ENCODE data around the gene TMEM63C. TPM values are rescaled to one million over a fixed set of nuclear protein-coding genes. Genes with fewer than 3 reads are reported as not detected.

The TMEM63C gene
- total and polyA plus RNA-seq, 2 donors (not counting 3 experiments of a cell fraction or from before 2014, with no cell fraction given), result not detected

DNA sequence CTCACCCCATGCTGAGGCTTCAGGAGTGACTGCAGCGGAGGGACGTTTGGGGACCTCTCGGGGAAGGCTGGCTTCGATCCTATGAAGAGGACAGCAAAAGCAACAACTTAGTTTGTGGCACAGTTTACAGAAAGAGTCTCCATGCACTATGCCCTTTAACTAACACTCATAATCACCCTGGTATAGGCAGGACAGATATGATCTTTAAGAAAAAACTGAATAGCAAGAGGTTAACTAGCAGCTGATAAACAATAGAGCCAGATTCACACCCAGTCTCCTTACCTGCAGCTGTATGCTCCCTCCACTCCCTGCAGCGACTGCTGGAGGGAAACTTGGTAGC lies 27.4 kb downstream of the TMEM63C start:
- Histone ChIP-seq H3K9ac (replicated peaks; ENCODE audit: extremely low read depth, insufficient read depth, low read length) (no peak overlapping the region), H3K27ac (ENCODE audit: insufficient read depth, low read depth, low read length) (no peak overlapping the region), H4K20me1 (replicated peaks; ENCODE audit: control insufficient read depth, extremely low read depth, insufficient read depth, low read length) (no peaks in the 10 kb centered on the region), H3K4me1 (ENCODE audit: control insufficient read depth, extremely low read depth, insufficient read depth, low read length) (no peaks in the 10 kb centered on the region), H3K36me3 (ENCODE audit: control insufficient read depth in 2 of 2, extremely low read depth in 1 of 2, insufficient read depth in 2 of 2, low read length in 2 of 2) (no peaks in the 10 kb centered on the region), H3K4me2 (ENCODE audit: insufficient read depth, low read length) (no peak overlapping the region), H3K9me1 (replicated peaks; ENCODE audit: control insufficient read depth, extremely low read depth, insufficient read depth, low read length) (no peaks in the 10 kb centered on the region), H2AFZ (ENCODE audit: low read depth, low read length) (no peak overlapping the region), H3K79me2 (ENCODE audit: control insufficient read depth, insufficient read depth, low read length) (no peaks in the 10 kb centered on the region), H3K27me3 (ENCODE audit: control insufficient read depth in 2 of 2, insufficient read depth in 2 of 2, low read length in 2 of 2) (no peaks in the 10 kb centered on the region), H3K4me3 (replicated peaks in 1 of 3; ENCODE audit: insufficient read depth in 1 of 3, low read depth in 1 of 3, low read length in 3 of 3) (no peak overlapping the region), H3K9me3 (replicated peaks; ENCODE audit: control insufficient read depth, insufficient read depth, low read length) (no peaks in the 10 kb centered on the region)
- dilution Hi-C loops (cut with MboI; ENCODE audit: extremely low pct_ligation_motif_present, low sequenced_read_pairs), result no loop called here
- DNase-seq (ENCODE audit: low read depth, low spot score) (no peak), FAIRE-seq (no peak)
- intact Hi-C loops (cut with micrococcal nuclease), result loop anchor here (2.0 kb wide), 2 partner anchors 68 to 76 kb away; partner anchors contain the start of gene ZDHHC22
- TF ChIP-seq, protein P1, sequence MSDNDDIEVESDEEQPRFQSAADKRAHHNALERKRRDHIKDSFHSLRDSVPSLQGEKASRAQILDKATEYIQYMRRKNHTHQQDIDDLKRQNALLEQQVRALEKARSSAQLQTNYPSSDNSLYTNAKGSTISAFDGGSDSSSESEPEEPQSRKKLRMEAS (IDR thresholded peaks at IDR 0.05; ENCODE audit: insufficient read depth, insufficient read length), result no peak
- TF ChIP-seq FOS (IDR thresholded peaks at IDR 0.05; ENCODE audit: borderline replicate concordance, insufficient read depth, low read length) (no peak), EZH2 (IDR thresholded peaks at IDR 0.05; ENCODE audit: borderline replicate concordance, low read depth, low read length, severe bottlenecking) (no peak), MYC (IDR thresholded peaks at IDR 0.05; ENCODE audit: low read depth, low read length) (no peak), JUN (IDR thresholded peaks at IDR 0.05; ENCODE audit: borderline replicate concordance, insufficient read depth, insufficient read length, low read depth) (no peak), POLR2AphosphoS5 (IDR thresholded peaks at IDR 0.05; ENCODE audit: insufficient read depth, low read depth, low read length) (no peak)
- ChIA-PET POLR2A (no interaction called here), CTCF (interaction anchor here (0.6 kb wide), 1 partner anchor 107 kb away, joined by 3 read pairs; no protein-coding TSS in a partner anchor)
- no TSS peak for BruUV-seq (replicated peaks)

DNA sequence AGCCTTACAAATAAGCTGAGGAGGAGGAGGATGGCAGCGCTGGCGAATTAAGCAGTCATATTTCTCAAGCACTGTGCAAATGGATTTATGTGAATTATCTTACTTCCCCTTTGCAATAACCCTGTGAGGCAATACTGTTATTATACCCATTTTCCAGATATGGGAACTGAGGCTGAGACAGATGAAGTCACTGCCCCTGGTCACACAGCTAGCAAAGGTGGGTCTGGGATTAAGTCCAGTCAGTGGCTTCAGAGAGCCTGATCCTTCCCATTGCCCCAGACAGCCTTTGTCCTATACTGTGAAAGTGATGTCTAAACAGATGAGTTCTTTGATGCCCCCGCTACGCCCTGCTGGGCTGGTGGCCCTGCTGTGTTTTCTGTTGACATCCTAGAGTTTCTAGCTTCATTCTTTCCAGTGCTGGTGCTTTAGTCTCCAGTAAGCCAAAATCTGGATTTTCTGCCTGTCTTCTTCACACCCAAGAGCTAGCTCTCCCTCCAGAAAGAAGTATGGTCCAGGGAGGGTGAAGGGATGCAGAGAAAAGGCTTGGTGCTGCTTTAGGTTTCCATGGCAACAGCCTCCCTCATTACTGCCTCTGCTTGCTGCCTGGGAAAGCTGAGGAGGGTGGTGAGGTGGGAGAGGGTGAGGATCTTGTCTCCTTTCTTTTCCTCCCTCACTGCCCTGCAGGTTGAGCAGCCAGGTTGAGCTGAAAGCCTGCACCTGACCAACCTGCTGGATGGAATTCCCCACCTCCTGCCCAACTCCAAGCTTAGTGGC lies 30.7 kb downstream of the TMEM63C start:
- TF ChIP-seq POLR2AphosphoS5 (IDR thresholded peaks at IDR 0.05; ENCODE audit: insufficient read depth, low read depth, low read length) (no peak), GATA2 (IDR thresholded peaks at IDR 0.05; ENCODE audit: insufficient read depth, insufficient read length, low read depth, low read length) (no peak), POLR2A (IDR thresholded peaks at IDR 0.05; ENCODE audit: low read depth, low read length) (no peak)
- Histone ChIP-seq H3K27me3 (ENCODE audit: control insufficient read depth in 2 of 2, insufficient read depth in 2 of 2, low read length in 2 of 2) (peaks cover 0 to 2% of the 10 kb centered on the region in 2 experiments), H3K4me1 (ENCODE audit: control insufficient read depth, extremely low read depth, insufficient read depth, low read length) (no peaks in the 10 kb centered on the region), H3K9me1 (replicated peaks; ENCODE audit: control insufficient read depth, extremely low read depth, insufficient read depth, low read length) (no peaks in the 10 kb centered on the region), H3K79me2 (ENCODE audit: control insufficient read depth, insufficient read depth, low read length) (no peaks in the 10 kb centered on the region), H4K20me1 (replicated peaks; ENCODE audit: control insufficient read depth, extremely low read depth, insufficient read depth, low read length) (no peaks in the 10 kb centered on the region), H3K4me3 (replicated peaks in 1 of 3; ENCODE audit: insufficient read depth in 1 of 3, low read depth in 1 of 3, low read length in 3 of 3) (no peak overlapping the region), H3K9me3 (replicated peaks; ENCODE audit: control insufficient read depth, insufficient read depth, low read length) (no peaks in the 10 kb centered on the region), H3K27ac (ENCODE audit: insufficient read depth, low read depth, low read length) (no peak overlapping the region), H3K4me2 (ENCODE audit: insufficient read depth, low read length) (no peak overlapping the region), H3K36me3 (ENCODE audit: control insufficient read depth in 2 of 2, extremely low read depth in 1 of 2, insufficient read depth in 2 of 2, low read length in 2 of 2) (no peaks in the 10 kb centered on the region), H2AFZ (ENCODE audit: low read depth, low read length) (no peak overlapping the region), H3K9ac (replicated peaks; ENCODE audit: extremely low read depth, insufficient read depth, low read length) (no peak overlapping the region)
- dilution Hi-C loops (cut with MboI; ENCODE audit: extremely low pct_ligation_motif_present, low sequenced_read_pairs), result no loop called here
- intact Hi-C loops (cut with micrococcal nuclease), result loop anchor here (2.0 kb wide), 1 partner anchor 59 kb away; no protein-coding TSS in a partner anchor
- FAIRE-seq (no peak), DNase-seq (ENCODE audit: low read depth, low spot score) (no peak)
- no TSS peak for BruUV-seq (replicated peaks)
- ChIA-PET POLR2A (no interaction called here), CTCF (interaction anchor here (1.0 to 3.8 kb wide), 14 partner anchors 9 to 337 kb away, joined by 3 to 32 read pairs (median 4); no protein-coding TSS in a partner anchor)
